ENCODE measurements around the gene GAB1.
A peak's percentile ranks its signal among the peaks of the same experiment; 100 is the strongest.

The GAB1 gene

GRCh38 chr4:143424276-143424675 lies 87.6 kb downstream of the GAB1 start:
- DNase-seq = no peak

DNA sequence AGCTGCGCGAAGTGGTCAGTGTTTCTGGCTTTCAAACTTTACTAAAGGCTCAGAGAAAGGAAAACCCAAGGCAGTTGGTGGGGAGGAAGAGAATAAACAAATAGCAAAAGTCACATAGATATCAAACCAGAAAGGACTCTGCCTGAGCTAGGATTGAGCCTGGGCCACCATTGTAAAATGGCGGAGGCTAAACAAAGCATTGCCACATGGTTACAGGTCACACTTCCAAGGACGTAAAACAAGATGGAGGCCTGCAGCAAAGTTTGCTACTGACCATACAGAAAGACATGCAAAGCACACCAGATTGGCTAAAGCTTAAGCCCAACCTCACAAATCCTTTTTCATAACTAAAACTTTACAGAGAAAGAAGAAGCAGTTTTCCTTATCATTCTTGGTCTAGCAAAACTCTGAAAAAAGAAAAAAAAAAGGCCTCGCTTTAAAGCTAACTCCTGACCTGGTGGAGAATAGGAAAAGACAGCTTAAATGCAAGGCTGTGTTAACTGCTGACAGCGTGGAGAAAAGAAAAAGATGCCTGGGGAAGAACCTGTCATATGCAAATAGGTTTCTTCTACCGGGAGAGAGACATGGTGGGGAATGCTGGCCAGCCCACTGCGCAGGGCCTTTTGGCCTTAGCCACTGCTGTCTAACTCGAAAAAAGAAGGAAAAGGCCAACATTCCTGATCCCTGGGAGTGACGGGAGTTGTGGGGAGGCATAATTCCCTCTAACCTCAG lies 95.0 kb downstream of the GAB1 start:
- no peak for DNase-seq

- DNase-seq = no peak
Observed at GRCh38 chr4:143432258-143432591, 95.5 kb downstream of the GAB1 start.

- no peak for DNase-seq
Observed at GRCh38 chr4:143433231-143433630, 96.6 kb downstream of the GAB1 start.

DNA sequence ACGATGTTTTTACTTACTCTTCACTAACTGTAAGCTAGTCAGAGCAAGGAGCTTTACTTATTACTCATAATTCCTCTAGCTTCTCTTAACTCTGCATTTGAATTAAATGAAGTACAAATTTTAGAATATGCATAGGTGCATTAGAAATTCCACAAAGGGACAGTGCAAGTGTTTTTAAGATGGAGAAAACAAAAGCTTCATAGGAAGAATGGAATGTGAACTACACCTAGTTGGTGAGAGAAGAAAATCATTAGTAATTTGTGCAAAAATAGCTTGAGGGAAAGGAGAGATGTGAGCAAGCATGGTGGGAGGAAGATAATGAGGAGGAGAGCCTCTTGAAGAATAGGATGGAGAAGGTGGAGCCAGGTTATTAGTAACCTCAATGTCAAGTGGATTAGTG lies 99.3 kb downstream of the GAB1 start:
- no peak for DNase-seq

- no peak for DNase-seq
Observed at GRCh38 chr4:143437476-143437875, 100.8 kb downstream of the GAB1 start.

- DNase-seq = peak; percentile 14
Observed at GRCh38 chr4:143437937-143438336, 101.3 kb downstream of the GAB1 start.

DNA sequence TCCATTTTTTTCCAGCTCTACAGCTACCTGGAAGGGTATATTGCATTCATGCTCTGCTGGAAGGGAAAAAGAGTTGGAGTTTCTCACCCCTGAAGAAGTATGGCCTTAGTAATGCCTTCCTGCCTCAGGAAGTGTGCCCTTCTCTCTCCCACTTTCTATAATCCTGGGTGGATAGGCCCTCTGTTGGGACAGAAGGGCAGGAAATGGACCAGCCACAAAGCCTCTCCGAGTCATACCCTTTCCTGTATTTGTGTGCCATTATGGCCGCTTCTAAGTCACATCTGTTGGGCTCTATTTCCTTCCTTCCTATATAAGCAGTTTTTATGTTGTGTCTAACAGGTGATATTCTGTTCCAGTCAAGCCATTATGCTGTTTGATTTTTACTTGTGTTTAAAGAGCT lies 102.0 kb downstream of the GAB1 start:
- no peak for DNase-seq

GRCh38 chr4:143441109-143441508 lies 104.4 kb downstream of the GAB1 start:
- DNase-seq = no peak

DNA sequence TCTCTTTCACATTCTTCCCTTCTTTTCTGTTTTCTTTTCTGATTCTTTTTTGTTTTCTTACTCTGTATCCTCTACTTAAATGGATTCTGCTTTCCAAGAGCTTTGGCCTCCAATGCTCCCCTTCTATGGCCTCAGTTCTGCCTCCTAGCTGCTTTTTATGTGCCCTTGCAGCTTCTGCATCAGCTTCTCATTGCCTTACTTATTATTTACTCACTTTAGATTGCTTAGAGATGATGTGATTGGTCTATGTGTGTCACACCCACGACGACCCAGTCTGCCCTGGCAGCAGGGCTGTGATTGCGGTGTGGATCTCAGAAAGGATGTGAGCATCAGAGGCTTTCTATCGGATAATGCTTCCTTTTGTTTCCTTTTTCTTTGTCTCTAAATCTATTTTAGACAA lies 105.0 kb downstream of the GAB1 start:
- no peak for DNase-seq

GRCh38 chr4:143443728-143444127 lies 107.1 kb downstream of the GAB1 start:
- no peak for DNase-seq

DNA sequence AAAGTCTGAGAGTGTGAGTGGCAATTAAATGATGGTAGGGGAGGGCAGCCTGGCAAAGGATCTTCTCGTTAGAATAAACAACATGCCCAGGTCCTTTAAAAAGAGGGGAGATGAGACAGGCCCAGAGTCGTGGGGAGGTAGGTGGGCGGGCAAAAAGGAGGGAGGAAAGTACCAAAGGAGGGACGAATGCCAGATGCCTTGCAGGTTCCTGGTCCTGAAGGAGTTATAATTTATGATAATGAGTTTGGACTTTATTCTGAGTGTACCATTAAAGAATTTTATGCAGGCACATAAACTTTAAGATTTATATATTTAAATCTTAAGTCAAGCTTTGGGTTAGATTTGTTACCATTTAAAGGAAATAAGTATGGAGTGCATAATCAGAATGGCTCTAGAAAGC lies 114.5 kb downstream of the GAB1 start:
- DNase-seq = no peak

GRCh38 chr4:143455211-143455610 lies 118.5 kb downstream of the GAB1 start:
- no peak for DNase-seq

DNA sequence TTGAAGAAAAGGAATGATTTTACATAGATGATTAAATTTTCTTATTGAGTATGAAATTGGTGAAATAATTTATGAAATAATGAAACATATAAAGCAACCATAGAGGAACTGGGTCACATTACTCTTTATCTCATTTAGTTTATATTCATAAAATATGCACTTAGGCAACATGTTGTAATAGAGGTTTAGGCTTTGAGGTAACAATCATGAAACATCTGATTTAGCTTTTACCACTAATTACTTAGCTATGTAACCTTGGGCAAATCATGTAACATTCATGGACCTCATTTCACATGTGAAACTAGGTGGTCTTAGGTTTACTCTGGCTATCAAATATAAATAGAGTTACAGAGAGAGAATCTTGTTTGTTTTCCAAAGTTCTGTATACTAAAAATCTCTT lies 122.3 kb downstream of the GAB1 start:
- no peak for DNase-seq

DNA sequence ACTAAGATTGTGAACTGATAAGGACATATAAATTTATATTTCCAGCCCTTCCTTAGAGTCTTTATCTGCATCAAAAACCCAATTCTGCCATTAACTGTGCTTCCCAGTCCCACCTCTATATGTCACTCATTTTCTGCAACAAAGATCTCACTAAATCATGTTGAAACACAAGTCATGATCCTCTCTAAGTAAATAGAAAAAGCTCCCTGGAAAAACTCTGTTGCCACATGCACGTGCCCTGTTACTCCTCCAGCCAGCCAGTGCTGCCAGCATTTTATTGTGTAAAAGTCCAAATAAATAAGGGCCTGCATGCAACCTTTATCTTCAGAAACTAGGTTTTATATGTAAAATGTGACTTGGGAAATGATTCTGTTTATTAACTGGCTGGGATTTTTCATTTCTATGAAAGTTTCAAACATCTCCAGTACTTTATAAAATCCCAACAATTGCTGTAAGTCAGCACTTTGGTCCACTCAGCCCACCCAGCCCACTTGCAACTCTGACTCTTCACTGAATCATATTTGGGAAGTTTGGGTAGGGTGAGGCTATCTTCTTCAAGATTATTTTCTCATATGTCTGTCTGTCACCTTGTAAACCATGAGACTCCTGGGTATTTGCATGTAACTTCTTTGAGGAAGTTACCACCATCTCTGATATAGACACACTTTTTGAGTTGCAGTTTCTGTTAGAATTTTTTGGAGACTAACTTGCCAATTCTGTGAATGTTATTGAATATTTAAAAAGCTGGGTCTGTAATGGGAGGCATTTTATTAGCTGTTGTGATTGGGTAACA lies 136.9 kb downstream of the GAB1 start:
- DNase-seq = no peak

DNA sequence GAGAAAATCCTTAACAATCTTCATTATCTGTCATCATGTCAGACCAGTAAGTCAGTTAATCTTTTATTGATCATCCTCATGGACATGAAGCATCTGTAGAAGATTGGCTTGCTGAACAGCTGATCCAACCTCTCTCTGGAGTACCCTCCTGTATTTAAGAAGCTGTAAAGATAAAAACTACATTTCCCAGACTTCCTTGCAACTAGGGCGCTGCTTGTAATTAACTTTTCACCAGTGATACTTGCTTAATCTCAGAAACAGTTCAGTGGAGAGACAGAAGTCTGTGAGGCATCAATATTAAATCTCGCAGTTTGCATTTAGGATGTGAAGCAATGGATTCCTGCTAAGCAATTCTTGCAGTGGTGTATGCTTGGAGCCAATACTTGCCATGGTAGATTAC lies 140.8 kb downstream of the GAB1 start:
- no peak for DNase-seq

GRCh38 chr4:143481361-143481760 lies 144.7 kb downstream of the GAB1 start:
- no peak for DNase-seq

DNA sequence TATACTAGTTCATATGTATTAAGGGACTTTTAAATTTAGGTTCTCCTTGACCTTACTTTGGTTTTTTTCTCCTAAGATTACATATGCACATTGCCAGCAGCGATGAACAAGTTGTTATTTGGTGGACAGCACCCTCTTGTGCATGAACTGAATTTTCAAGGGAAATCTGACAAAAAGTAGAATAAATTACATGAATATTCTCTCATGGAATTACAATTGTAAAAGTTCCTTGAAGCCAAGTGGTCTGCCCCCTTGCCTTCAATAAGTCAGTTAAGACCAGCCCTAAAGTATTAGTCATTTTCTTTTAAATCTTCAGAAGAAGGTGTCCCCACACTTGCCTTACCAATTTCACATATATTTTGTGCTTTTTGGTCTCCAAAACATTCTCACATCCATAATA lies 146.2 kb downstream of the GAB1 start:
- no peak for DNase-seq

- DNase-seq = no peak
Observed at GRCh38 chr4:143486314-143486713, 149.6 kb downstream of the GAB1 start.

GRCh38 chr4:143488687-143489086 lies 152.0 kb downstream of the GAB1 start:
- DNase-seq = no peak

GRCh38 chr4:143489106-143489505 lies 152.4 kb downstream of the GAB1 start:
- DNase-seq = no peak

- no peak for DNase-seq
Observed at GRCh38 chr4:143498021-143498420, 161.3 kb downstream of the GAB1 start.

- DNase-seq = no peak
Observed at GRCh38 chr4:143502231-143502630, 165.6 kb downstream of the GAB1 start.

GRCh38 chr4:143506031-143506430 lies 169.4 kb downstream of the GAB1 start:
- DNase-seq = no peak

GRCh38 chr4:143511906-143512305 lies 175.2 kb downstream of the GAB1 start:
- DNase-seq = no peak

Measured in NCI-H774 (cell line).